Measurements from ENCODE around the gene TAS2R50.

GRCh38 chr12:10998204-10998603 is 11.5 kb upstream of the TAS2R50 start, which contains the start of gene TAS2R20:
- TF ChIP-seq CTCF (IDR thresholded peaks at IDR 0.05) (no peak), POLR2A (IDR thresholded peaks at IDR 0.05) (no peak)
